Endodermal cell (in vitro differentiated cells): Measurements from ENCODE around the gene SRRT. TPM values are rescaled to one million over a fixed set of nuclear protein-coding genes. Genes with fewer than 3 reads are reported as not detected.
A peak's percentile ranks its signal among the peaks of the same experiment; 100 is the strongest.

Experiments
- DNase-seq: peaks from one replicate; pipeline ENCODE4 v3.0.0-alpha.2; 2017
- H3K27ac ChIP-seq: 2 replicates; pipeline ENCODE4 v1.5.1; 2013; ENCODE audit warnings: mild to moderate bottlenecking, low read depth, low read length, moderate library complexity
- H3K27me3 ChIP-seq: 2 replicates; pipeline ENCODE4 v1.6.1; 2013; ENCODE audit warnings: mild to moderate bottlenecking, low read length, moderate library complexity; ENCODE audit not compliant: insufficient read depth, control insufficient read depth, poor library complexity, severe bottlenecking
- H3K36me3 ChIP-seq: 2 replicates; pipeline ENCODE4 v1.7.0; 2013; ENCODE audit warnings: mild to moderate bottlenecking, low read length, moderate library complexity; ENCODE audit not compliant: control insufficient read depth, insufficient read depth
- H3K4me1 ChIP-seq: one replicate; pipeline ENCODE4 v1.7.0; 2013; ENCODE audit warnings: low read length; ENCODE audit not compliant: control insufficient read depth, insufficient read depth
- H3K4me3 ChIP-seq: 2 replicates; pipeline ENCODE4 v1.5.1; 2013; ENCODE audit warnings: mild to moderate bottlenecking, low read length, moderate library complexity
- H3K9ac ChIP-seq: 2 replicates; pipeline ENCODE4 v1.6.1; 2013; ENCODE audit warnings: mild to moderate bottlenecking, low read length, moderate library complexity; ENCODE audit not compliant: poor library complexity, severe bottlenecking; ENCODE audit errors: extremely low read depth
- H3K9me3 ChIP-seq: 2 replicates; pipeline ENCODE4 v1.6.1; 2013; ENCODE audit warnings: mild to moderate bottlenecking, low read length, moderate library complexity; ENCODE audit not compliant: control insufficient read depth
- H3K27ac Mint-ChIP-seq: 2 replicates; pipeline ENCODE4 v1.8.0; 2020; ENCODE audit warnings: mixed read lengths
- H3K27me3 Mint-ChIP-seq: 2 replicates; pipeline ENCODE4 v1.8.0; 2021; ENCODE audit warnings: mild to moderate bottlenecking, mixed read lengths; ENCODE audit not compliant: insufficient read depth
- H3K36me3 Mint-ChIP-seq: 2 replicates; pipeline ENCODE4 v1.8.0; 2020; ENCODE audit warnings: low read depth, mixed read lengths
- H3K4me1 Mint-ChIP-seq: 2 replicates; pipeline ENCODE4 v1.8.0; 2020; ENCODE audit warnings: mixed read lengths
- H3K4me3 Mint-ChIP-seq: 2 replicates; pipeline ENCODE4 v1.8.0; 2020; ENCODE audit warnings: mild to moderate bottlenecking, moderate library complexity, mixed read lengths
- H3K9me3 Mint-ChIP-seq: 2 replicates; pipeline ENCODE4 v1.8.0; 2020; ENCODE audit warnings: mild to moderate bottlenecking, mixed read lengths
- WGBS, 2 experiments: methylation state at CpG; one replicate each; pipeline versions ENCODE4 v1.1.5 to v1.1.7; 2013; ENCODE audit warnings: missing lambda C conversion rate in 2 of 2, mixed read lengths in 1 of 2; ENCODE audit not compliant: insufficient coverage in 1 of 2, insufficient read length in 1 of 2; 5-methylcytosine and 5-hydroxymethylcytosine counted together
- total RNA-seq, 2 donors: library from RNA; stranded (reverse); fragmentation: NEBNext Ultra II Directional in 1 of 2; extraction: Animal tissue kit (Norgen Biotek cat#: 25700) in 1 of 2; gene quantifications; 2 replicates in 1 of 2; 3 replicates in 1 of 2; pipeline ENCODE4 v1.2.1, GENCODE V29; 2021
- TF ChIP-seq, protein P1 (sequence below): fragments of 200-600 bp; sonication (generic); conservative IDR thresholded peaks from 2 replicates; pipeline ENCODE4 v1.5.0; 2021; ENCODE audit warnings: antibody characterized with exemption, mild to moderate bottlenecking

Gene SRRT
- total RNA-seq, 2 donors from 2014 or later, result 186 to 236 TPM

DNA sequence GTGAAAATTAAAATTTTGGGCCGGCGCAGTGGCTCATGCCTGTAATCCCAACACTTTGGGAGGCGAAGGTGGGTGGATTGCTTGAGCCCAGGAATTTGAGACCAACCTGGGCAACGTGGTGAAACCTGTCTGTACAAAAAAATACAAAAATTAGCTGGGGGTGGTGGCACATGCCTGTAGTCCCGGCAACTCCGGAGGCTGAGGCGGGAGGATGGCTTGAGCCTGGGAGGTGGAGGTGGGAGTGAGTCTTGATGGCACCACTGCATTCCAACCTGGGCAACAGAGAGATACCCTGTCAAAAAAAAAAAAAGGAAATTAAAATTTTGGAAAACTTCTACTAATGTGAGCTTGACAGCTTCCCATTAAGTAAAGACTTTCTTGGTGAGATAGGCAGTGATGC, 3.1 kb downstream of the SRRT start:
- DNase-seq, result no peak
- H3K27ac Mint-ChIP-seq, result no peak overlapping the region
- WGBS, 2 experiments, result 88 to 93% methylated on average over 2 to 7 of the region's 7 CpGs
- H3K36me3 ChIP-seq, result peaks cover 72% of the 10 kb centered on the region
- no peaks in the 10 kb centered on the region for H3K9me3 ChIP-seq
- peak overlapping the region; percentile 11 for H3K4me3 ChIP-seq
- H3K36me3 Mint-ChIP-seq, result peaks cover 80% of the 10 kb centered on the region
- peaks cover 21% of the 10 kb centered on the region for H3K4me1 Mint-ChIP-seq
- TF ChIP-seq, protein P1, sequence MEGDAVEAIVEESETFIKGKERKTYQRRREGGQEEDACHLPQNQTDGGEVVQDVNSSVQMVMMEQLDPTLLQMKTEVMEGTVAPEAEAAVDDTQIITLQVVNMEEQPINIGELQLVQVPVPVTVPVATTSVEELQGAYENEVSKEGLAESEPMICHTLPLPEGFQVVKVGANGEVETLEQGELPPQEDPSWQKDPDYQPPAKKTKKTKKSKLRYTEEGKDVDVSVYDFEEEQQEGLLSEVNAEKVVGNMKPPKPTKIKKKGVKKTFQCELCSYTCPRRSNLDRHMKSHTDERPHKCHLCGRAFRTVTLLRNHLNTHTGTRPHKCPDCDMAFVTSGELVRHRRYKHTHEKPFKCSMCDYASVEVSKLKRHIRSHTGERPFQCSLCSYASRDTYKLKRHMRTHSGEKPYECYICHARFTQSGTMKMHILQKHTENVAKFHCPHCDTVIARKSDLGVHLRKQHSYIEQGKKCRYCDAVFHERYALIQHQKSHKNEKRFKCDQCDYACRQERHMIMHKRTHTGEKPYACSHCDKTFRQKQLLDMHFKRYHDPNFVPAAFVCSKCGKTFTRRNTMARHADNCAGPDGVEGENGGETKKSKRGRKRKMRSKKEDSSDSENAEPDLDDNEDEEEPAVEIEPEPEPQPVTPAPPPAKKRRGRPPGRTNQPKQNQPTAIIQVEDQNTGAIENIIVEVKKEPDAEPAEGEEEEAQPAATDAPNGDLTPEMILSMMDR, result no peak
- H3K9ac ChIP-seq, result no peak overlapping the region
- H3K4me1 ChIP-seq, result peaks cover 5% of the 10 kb centered on the region
- H3K9me3 Mint-ChIP-seq, result no peaks in the 10 kb centered on the region
- H3K27ac ChIP-seq, result no peak overlapping the region
- no peaks in the 10 kb centered on the region for H3K27me3 Mint-ChIP-seq
- H3K27me3 ChIP-seq, result no peaks in the 10 kb centered on the region
- no peak overlapping the region for H3K4me3 Mint-ChIP-seq

DNA sequence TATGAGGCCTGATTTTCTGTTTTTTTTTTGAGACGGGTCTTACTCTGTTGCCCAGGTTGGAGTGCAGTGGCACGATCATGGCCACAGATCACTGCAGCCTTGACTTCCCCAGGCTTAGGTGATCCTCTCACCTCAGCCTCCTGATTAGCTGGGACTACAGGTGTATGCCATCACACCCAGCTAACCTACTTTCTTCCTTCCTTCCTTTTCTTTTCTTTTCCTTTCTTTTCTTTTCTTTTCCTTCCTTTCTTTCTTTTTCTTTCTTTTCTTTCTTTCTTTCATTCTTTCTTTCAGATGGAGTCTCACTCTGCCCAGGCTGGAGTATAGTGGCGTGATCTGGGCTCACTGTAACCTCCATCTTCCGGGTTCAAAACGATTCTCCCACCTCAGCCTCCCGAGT, 3.8 kb downstream of the SRRT start:
- Histone ChIP-seq H3K36me3 (peaks cover 72% of the 10 kb centered on the region), H3K4me3 (no peak overlapping the region), H3K9ac (no peak overlapping the region), H3K9me3 (no peaks in the 10 kb centered on the region), H3K27ac (no peak overlapping the region), H3K27me3 (no peaks in the 10 kb centered on the region), H3K4me1 (peaks cover 5% of the 10 kb centered on the region)
- no peak for DNase-seq
- H3K4me1 Mint-ChIP-seq, result peaks cover 21% of the 10 kb centered on the region
- no peak overlapping the region for H3K27ac Mint-ChIP-seq
- H3K36me3 Mint-ChIP-seq, result peaks cover 80% of the 10 kb centered on the region
- no peaks in the 10 kb centered on the region for H3K27me3 Mint-ChIP-seq
- 90 to 95% methylated on average over 5 to 6 of the region's 6 CpGs for WGBS, 2 experiments
- H3K9me3 Mint-ChIP-seq, result no peaks in the 10 kb centered on the region
- TF ChIP-seq, protein P1, result no peak
- H3K4me3 Mint-ChIP-seq, result no peak overlapping the region

DNA sequence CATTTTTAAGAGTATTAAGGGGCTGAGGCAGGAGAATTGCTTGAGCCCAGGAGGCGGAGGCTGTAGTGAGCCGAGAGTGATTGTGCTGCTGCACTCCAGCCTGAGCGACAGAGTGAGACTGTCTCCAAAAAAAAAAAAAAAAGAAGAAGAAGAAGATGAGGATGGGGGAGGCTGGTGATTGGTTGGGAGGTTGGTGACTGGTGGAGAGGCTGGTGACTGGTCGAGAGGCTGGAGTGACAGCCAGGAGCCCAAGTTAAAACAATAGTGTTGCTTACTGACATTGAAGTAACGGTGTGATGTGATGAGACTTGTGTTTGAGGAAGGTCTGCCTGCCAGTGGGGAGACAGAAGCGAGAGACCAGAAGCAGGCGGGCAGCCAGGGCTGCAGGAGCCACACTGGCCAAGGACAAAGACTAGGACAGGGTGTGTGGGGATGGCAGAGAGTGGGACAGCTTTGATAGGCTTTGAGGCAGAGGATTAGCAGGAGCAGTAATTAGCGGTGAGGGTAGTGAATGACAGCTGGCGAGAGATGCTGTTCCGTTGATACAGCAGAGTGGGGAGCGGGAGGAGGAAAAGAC, 4.9 kb downstream of the SRRT start:
- Histone ChIP-seq H3K27ac (no peak overlapping the region), H3K9ac (no peak overlapping the region), H3K9me3 (no peaks in the 10 kb centered on the region), H3K27me3 (no peaks in the 10 kb centered on the region), H3K4me1 (no peaks in the 10 kb centered on the region), H3K4me3 (no peak overlapping the region), H3K36me3 (peaks cover 77% of the 10 kb centered on the region)
- H3K27ac Mint-ChIP-seq, result peak overlapping the region; percentile 11
- H3K4me3 Mint-ChIP-seq, result no peak overlapping the region
- no peaks in the 10 kb centered on the region for H3K9me3 Mint-ChIP-seq
- peaks cover 82% of the 10 kb centered on the region for H3K36me3 Mint-ChIP-seq
- TF ChIP-seq, protein P1, result no peak
- H3K27me3 Mint-ChIP-seq, result no peaks in the 10 kb centered on the region
- no peak for DNase-seq
- peaks cover 16% of the 10 kb centered on the region for H3K4me1 Mint-ChIP-seq
- WGBS, 2 experiments, result 87 to 90% methylated on average over 10 to 11 of the region's 11 CpGs
